H1 (cell line): ENCODE results near the gene MRPL9. TPM values are rescaled to one million over a fixed set of nuclear protein-coding genes. Genes with fewer than 3 reads are reported as not detected.

Experiments
- polyA plus RNA-seq, 7 experiments: library from polyadenylated mRNA; depleted of rRNA in 3 of 7; stranded (reverse) in 5 of 7; unstranded in 2 of 7; fragments of >200 nt in 5 of 7; fragments of 200-250 nt in 2 of 7; gene quantifications; 1 replicate in 5 of 7; 2 replicates in 1 of 7; 4 replicates in 1 of 7; pipeline versions ENCODE4 v1.2.1 to v1.2.3, GENCODE V29; 2011 to 2013; ENCODE audit warnings: missing spikeins in 2 of 7, mixed read lengths in 2 of 7
- total RNA-seq: library from RNA; stranded (reverse); fragmentation: NEBNext Ultra II Directional; extraction: Animal tissue kit (Norgen Biotek cat#: 25700); gene quantifications from 2 replicates; pipeline ENCODE4 v1.2.1, GENCODE V29; 2021
- TF ChIP-seq, protein P1 (sequence below): fragments of 300-600 bp; sonication (generic); IDR thresholded peaks from 2 replicates; pipeline ENCODE4 v1.7.1; 2012; ENCODE audit warnings: low read length, moderate library complexity, mild to moderate bottlenecking, inconsistent platforms; ENCODE audit not compliant: insufficient replicate concordance

Gene MRPL9
- total and polyA plus RNA-seq, 2 of the 8 experiments (the other 6 are each of a cell fraction or from before 2014, with no cell fraction given) = 74.9 to 113 TPM

DNA sequence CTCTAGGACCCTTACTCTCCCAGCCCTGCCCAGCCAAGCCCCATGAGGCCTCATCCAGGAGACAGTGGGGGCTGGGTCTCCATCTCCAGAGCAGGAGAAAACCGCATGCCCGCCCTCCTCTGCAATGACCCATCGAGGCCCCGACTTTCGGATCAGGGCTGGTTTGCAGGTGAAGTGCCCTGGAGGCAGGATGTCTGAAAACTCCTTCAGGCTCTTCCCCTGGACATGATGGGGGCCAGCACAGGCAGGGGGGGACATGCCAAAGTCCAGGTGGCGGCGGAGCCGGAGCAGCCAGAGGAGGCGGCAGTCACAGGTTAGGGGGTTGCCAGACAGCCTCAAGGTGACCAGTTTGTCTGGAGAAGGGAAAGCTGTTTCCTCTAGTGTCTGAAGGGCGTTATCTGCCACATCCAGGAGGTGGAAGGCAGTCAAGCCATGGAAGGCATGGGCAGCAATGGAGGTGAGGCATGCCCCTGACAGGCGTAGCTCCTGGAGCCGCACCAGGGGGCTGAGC lies 38.1 kb upstream of the MRPL9 start (continued):
- TF ChIP-seq, protein P1, sequence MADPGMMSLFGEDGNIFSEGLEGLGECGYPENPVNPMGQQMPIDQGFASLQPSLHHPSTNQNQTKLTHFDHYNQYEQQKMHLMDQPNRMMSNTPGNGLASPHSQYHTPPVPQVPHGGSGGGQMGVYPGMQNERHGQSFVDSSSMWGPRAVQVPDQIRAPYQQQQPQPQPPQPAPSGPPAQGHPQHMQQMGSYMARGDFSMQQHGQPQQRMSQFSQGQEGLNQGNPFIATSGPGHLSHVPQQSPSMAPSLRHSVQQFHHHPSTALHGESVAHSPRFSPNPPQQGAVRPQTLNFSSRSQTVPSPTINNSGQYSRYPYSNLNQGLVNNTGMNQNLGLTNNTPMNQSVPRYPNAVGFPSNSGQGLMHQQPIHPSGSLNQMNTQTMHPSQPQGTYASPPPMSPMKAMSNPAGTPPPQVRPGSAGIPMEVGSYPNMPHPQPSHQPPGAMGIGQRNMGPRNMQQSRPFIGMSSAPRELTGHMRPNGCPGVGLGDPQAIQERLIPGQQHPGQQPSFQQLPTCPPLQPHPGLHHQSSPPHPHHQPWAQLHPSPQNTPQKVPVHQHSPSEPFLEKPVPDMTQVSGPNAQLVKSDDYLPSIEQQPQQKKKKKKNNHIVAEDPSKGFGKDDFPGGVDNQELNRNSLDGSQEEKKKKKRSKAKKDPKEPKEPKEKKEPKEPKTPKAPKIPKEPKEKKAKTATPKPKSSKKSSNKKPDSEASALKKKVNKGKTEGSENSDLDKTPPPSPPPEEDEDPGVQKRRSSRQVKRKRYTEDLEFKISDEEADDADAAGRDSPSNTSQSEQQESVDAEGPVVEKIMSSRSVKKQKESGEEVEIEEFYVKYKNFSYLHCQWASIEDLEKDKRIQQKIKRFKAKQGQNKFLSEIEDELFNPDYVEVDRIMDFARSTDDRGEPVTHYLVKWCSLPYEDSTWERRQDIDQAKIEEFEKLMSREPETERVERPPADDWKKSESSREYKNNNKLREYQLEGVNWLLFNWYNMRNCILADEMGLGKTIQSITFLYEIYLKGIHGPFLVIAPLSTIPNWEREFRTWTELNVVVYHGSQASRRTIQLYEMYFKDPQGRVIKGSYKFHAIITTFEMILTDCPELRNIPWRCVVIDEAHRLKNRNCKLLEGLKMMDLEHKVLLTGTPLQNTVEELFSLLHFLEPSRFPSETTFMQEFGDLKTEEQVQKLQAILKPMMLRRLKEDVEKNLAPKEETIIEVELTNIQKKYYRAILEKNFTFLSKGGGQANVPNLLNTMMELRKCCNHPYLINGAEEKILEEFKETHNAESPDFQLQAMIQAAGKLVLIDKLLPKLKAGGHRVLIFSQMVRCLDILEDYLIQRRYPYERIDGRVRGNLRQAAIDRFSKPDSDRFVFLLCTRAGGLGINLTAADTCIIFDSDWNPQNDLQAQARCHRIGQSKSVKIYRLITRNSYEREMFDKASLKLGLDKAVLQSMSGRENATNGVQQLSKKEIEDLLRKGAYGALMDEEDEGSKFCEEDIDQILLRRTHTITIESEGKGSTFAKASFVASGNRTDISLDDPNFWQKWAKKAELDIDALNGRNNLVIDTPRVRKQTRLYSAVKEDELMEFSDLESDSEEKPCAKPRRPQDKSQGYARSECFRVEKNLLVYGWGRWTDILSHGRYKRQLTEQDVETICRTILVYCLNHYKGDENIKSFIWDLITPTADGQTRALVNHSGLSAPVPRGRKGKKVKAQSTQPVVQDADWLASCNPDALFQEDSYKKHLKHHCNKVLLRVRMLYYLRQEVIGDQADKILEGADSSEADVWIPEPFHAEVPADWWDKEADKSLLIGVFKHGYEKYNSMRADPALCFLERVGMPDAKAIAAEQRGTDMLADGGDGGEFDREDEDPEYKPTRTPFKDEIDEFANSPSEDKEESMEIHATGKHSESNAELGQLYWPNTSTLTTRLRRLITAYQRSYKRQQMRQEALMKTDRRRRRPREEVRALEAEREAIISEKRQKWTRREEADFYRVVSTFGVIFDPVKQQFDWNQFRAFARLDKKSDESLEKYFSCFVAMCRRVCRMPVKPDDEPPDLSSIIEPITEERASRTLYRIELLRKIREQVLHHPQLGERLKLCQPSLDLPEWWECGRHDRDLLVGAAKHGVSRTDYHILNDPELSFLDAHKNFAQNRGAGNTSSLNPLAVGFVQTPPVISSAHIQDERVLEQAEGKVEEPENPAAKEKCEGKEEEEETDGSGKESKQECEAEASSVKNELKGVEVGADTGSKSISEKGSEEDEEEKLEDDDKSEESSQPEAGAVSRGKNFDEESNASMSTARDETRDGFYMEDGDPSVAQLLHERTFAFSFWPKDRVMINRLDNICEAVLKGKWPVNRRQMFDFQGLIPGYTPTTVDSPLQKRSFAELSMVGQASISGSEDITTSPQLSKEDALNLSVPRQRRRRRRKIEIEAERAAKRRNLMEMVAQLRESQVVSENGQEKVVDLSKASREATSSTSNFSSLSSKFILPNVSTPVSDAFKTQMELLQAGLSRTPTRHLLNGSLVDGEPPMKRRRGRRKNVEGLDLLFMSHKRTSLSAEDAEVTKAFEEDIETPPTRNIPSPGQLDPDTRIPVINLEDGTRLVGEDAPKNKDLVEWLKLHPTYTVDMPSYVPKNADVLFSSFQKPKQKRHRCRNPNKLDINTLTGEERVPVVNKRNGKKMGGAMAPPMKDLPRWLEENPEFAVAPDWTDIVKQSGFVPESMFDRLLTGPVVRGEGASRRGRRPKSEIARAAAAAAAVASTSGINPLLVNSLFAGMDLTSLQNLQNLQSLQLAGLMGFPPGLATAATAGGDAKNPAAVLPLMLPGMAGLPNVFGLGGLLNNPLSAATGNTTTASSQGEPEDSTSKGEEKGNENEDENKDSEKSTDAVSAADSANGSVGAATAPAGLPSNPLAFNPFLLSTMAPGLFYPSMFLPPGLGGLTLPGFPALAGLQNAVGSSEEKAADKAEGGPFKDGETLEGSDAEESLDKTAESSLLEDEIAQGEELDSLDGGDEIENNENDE = no peak
